ENCODE results near the gene EFHC1.
"Not testable (repeated sequence)": the region's sequence is repeated elsewhere in the genome, so short reads cannot be mapped to it uniquely, and the experiment has no call there.

The EFHC1 gene

GRCh38 chr6:52461194-52461593, 41.1 kb downstream of the EFHC1 start:
- not testable (repeated sequence) for DNase-seq

DNA sequence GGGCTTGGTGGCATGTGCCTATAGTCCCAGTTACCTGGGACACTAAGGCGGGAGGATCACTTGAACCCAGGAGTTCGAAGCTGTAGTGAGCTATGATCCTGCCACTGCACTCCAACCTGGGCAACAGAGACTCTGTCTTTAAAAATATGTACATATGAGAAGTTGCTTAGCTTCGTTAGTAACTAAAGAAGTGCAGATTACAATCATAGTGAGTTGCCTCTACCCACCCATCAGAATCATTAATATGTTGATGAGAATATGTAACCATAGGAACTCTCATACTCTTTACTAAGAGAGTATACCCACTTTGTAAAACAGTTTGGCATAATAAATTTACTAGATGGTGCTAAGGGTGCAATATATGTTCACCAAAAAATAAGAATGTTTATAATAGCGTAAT, 54.0 kb downstream of the EFHC1 start:
- DNase-seq: no peak

- no peak for DNase-seq
Measured at GRCh38 chr6:52475307-52475706, 55.2 kb downstream of the EFHC1 start.

DNA sequence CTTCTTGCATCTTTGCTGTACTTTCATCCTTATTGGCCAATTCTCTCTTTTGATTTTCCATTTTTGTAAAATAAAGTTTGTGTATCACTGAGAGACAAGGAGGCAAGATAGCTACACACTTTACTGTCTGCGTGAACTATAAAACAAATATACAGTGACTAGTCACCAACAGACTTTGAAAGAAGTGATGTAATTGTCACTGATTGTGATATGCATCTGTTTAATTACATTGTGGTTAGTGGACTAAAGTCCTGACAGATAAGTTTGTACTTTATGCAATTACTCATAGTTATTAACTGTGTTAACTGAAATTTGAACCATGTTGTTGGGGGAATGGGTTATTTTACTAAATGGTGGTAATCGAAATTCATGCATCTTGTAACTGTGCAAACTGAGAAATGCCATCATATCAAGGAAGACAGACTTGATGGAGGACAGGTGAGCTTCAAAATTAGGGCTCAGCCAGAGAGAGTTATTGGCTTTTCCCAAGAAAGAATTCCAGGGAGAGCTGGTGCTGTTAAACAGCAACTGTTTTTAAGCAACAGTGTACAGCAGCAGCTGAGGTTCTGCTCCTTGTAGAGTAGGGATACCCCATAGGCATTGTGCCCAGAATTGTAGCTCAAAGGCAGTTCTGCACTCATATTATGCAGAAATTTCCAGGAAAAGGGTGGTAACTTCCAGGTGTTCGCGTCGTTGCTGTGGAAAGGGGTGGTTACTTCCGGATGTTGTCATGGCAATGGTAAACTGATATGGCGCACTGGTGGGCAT, 62.9 kb downstream of the EFHC1 start:
- no peak for DNase-seq

- DNase-seq: no peak
Measured at GRCh38 chr6:52483671-52484003, 63.5 kb downstream of the EFHC1 start.

DNA sequence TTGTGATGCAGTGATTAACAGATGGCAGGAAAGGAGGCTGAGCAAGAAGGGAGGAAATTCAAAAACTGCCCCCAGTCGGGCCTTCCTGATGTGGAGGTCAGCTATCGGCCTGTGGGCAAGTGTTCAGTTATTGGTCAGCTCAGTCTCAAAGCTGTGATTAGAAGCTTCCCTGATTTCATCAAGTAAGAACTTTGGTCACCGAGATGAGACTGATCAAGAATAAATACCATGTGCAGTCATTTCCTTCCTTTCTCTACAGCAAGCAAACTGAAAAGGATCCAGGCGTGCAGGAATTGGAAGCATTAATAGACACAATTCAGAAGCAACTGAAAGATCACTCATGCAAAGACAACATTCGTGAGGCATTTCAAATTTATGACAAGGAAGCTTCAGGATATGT, 69.7 kb downstream of the EFHC1 start:
- DNase-seq: no peak

GRCh38 chr6:52491203-52492069, 71.3 kb downstream of the EFHC1 start:
- no peak for DNase-seq

DNA sequence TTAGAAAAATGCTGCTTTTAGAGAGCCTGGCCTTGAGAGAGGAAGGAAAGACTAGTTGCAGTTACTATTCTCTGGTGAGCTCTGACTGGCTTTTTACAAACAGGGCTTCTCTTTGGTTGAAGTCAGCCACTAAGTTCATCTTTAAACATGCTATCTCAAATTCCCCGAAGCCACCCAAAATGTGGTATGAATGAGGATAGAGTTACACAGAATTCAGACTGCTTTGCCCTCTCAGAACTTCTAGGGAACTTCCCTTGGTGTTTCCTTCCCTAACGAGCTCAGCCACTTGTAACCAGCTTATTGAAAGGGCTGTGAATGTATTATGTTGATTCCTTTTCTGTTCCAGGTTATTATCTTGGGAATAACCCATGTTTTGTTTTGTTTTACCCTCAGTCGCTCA, 73.5 kb downstream of the EFHC1 start:
- DNase-seq: no peak

DNA sequence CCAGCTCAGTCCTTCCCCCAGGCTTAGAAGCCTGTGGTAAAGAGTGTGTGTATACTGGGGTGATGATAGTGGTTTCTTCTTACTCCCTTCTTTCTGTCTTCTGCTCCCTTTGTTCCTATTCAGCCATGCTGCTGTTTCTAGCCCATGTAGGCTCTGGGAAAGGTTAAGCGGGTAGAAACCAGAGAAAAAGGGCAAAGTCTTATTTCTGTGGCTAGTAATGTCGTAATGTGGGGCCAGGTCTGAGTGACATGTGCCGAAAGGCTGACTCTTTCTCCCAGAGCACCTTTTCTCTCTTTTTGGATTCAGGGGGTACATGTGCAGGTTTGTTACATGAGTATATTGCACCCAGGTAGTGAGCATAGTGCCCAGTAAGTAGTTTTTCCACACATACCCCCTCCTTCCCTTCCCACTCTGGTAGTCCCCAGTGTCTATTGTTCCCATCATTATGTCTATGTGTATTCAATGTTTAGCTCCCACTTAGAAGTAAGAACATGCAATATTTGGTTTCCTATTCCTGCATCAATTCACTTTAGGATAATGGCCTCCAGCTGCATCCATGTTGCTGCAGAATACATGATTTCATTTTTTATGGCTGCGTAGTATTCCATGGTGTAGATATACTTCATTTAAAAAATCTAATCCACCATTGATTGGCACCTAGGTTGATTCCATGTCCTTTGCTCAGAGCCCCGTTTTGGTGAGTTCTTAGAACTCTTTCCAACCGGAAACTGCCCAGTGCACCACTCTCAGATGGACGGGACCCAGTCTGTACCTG, 74.3 kb downstream of the EFHC1 start:
- DNase-seq: no peak

DNA sequence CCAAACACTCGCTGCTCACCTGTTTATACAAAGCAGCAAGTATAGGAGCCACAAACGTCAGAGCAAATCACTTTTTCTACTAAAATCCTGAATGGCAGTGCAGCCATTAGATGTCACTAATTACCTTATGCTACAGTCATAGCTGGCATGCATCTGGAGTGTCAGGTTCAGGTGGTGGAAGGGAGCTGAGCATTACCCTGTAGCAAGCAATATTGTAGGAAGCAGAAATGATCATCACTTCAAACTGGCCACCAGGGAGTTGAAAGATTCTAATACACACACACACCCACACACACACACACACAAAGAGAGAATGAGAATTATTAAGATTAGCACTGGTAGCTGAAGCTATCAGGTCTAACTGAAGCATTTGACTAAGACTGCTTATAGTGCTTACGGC, 75.8 kb downstream of the EFHC1 start:
- DNase-seq: no peak

GRCh38 chr6:52496631-52497030, 76.5 kb downstream of the EFHC1 start:
- no peak for DNase-seq

- no peak for DNase-seq
Measured at GRCh38 chr6:52497652-52498408, 77.7 kb downstream of the EFHC1 start.

DNA sequence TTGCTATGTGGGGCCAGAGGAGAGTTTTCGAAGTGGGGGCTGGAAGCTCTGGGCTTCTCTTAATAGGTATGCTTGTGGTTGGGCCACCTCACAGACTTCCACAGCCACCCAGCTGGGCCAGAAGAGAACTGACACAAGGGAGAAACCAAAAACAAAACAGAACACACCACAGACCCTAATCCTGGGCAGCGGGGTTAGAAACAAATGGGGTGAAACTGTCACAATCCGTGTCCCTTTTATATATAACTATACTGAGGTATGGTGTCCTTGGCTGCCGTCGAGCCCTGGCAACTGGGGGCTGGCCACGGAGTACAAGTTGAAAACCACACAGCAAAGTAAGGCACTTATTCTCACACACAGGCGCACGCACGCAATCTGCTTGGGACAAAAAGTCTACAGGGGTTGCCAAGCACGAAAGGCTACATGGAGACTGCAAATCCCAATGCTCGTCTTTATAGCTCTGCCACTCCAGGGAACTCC, 78.4 kb downstream of the EFHC1 start:
- DNase-seq: no peak

DNA sequence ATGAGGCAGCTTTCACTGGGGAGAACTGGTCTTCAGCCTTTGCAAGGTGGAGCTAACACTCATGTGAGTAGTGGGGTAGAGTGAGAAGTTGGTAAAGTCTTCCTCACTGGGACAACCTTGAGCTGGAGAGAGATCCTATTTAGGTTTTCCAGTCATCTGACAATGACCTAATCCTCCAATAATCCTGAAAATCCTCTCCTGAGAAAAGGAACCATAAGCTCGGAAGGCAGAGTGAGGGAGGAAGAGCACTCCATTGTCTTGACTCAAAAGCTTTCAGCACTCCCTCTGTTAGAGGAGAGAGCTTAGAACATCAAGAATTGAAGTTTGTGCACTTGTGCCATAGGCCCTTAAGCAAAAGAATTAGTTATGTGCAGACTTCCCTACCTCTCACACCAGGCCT, 78.9 kb downstream of the EFHC1 start:
- no peak for DNase-seq

- no peak for DNase-seq
Measured at GRCh38 chr6:52499681-52500236, 79.6 kb downstream of the EFHC1 start.

DNA sequence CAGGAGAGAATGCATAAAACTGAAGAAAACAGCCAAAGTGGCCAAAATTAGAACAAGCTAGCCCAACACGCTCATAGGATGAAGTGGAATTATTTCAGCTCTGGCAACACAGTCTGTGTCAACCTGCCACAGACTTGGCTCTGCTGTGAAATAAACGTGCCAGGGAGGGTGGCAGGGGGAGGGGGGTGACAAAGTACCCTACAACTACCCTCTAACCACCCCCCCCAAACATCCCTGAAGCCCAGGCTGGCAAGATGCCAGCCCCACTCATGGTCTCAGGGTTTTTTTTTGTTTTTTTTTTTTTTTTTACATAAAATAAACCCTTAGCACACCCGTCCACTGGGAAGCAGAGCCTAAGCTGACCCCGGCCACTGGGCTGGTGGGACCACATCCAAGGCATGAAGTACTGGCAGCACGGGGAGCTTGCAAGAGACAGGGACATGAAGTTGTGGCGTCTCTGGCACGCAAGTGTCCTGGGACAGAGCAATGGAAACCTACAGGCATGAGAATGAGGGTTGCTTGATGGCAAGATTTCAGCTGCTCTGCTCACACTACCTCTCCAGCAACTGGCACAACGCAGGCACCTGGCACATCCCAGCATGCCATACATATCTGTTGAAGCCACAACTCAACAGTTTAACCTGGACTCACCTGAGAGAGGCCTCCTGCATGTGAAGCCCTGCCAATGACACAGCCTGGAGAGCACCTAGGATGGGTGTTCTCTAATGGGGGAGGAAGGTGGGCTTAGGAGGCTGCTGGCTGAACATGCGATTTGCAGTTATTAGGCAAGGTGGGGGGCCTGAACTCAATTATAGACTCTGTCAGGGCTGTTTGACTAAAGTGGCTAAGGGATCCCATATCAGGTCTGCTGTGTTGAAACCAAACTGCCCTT, 80.3 kb downstream of the EFHC1 start:
- DNase-seq: no peak

- no peak for DNase-seq
Measured at GRCh38 chr6:52502306-52503029, 82.3 kb downstream of the EFHC1 start.

DNA sequence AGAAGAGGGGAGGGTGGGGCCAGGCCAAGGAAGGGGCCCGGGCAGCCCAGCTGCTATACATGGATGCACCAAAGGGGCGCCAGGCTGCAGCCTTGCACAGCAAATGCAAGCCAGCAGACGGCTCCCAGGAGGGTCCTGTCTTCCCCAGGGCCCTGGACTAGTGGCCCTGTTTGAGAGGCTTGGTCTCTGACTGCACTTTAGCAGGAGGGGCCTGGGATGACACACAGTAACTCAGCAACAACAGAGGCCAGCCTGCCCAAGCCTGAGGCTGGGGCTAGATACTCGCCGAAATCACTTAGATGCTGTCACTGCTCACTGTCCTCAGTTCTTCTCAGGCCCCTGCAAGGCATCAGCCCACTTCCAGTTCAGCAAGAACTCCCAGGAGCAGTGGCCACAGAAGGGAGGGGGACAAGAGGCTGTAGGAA, 83.2 kb downstream of the EFHC1 start:
- no peak for DNase-seq

DNA sequence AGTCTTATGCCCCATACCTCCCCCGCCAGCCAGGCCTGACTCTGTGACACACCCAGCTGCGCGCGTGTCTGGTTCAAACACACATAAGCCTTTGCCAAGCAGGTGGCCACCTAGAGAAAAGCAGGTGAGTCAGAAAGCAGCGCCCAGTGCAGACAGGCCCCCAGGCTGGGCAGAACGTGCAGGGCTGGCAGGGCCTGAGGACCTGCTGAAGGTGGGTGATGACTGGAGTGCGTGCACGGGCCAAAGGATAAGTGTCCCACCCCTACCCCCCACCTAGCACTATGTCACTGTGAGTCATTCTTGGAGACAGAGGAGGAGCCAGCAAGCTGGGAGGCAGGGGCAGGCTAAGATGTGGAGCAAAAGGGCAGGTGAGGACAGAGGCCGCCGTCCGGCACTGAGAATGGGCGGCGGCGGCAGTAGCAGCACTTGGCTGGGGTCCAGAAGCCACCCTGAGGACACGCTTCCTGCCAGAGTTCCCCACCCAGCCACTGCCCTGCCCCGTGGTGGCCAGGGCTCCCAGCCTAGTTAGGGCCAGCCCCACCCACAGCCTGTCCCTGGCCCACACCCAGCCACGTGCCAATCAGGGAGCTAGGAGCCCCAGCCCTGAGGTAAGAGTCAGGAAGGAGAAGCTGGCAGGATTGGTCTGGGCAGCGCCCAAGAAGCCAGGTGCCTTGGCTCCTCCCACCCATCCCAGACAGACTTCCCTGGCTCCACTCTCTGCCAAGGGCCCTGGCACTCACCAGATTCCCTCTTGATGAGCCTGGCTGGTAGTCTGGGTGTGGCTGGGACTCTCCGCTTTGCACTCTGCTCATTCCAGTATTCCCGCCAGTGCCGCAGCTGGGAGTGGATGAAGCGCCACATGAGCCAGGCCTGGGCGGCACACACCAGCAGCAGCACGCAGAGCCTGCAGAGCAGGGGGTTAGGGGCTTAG, 84.0 kb downstream of the EFHC1 start:
- DNase-seq: no peak
